ENCODE measurements around the gene ADAM11.

The ADAM11 gene

GRCh38 chr17:44831371-44831770 is 72.6 kb downstream of the ADAM11 start:
- DNase-seq (ENCODE audit: low read depth in 2 of 2) = no peak
